H1 (cell line): ENCODE results near the gene BAIAP2L2. TPM values are rescaled to one million over a fixed set of nuclear protein-coding genes. Genes with fewer than 3 reads are reported as not detected.

Experiments used
- CTCF ChIA-PET: fragments of 300-600 bp; sonication (Branson Sonifier 250); formaldehyde crosslinking; loops from one replicate; lab custom pipeline; 2021; ENCODE audit not compliant: partially characterized antibody; lab: Charles Lee
- POLR2A ChIA-PET: fragments of 300-600 bp; sonication (Branson Sonifier 250); formaldehyde crosslinking; loops from one replicate; lab custom pipeline; 2021; ENCODE audit warnings: inconsistent platforms; ENCODE audit not compliant: partially characterized antibody; lab: Charles Lee
- DNase-seq, 2 experiments: peaks; one replicate each; pipeline versions ENCODE4 v3.0.0 to v3.0.0-alpha.2; 2010 to 2022; ENCODE audit warnings: low spot score in 2 of 2, low read depth in 1 of 2, mixed read lengths in 1 of 2
- FAIRE-seq: peaks from 2 replicates; lab custom pipeline; 2011; peaks lifted over from hg19 to GRCh38; lab: Jason Lieb, UNC
- H2AFZ ChIP-seq: 2 replicates; pipeline ENCODE4 v1.8.1; 2012; ENCODE audit warnings: low read length, inconsistent platforms
- H2AK5ac ChIP-seq: 2 replicates; pipeline ENCODE4 v1.6.1; 2013; ENCODE audit warnings: low read depth, low read length
- H2BK120ac ChIP-seq: replicated peaks from 2 replicates; pipeline ENCODE3; 2013; ENCODE audit warnings: low read depth, low read length, inconsistent platforms
- H2BK12ac ChIP-seq: 2 replicates; pipeline ENCODE4 v1.6.1; 2013; ENCODE audit warnings: low read depth, low read length
- H2BK15ac ChIP-seq: 2 replicates; pipeline ENCODE4 v1.6.1; 2013; ENCODE audit warnings: low read length
- H2BK20ac ChIP-seq: 2 replicates; pipeline ENCODE4 v1.6.1; 2013; ENCODE audit warnings: low read length
- H2BK5ac ChIP-seq: 2 replicates; pipeline ENCODE4 v1.6.1; 2013; ENCODE audit warnings: low read depth, low read length
- H3K14ac ChIP-seq: 2 replicates; pipeline ENCODE4 v1.6.1; 2013; ENCODE audit warnings: inconsistent platforms; ENCODE audit not compliant: insufficient read length
- H3K18ac ChIP-seq: 2 replicates; pipeline ENCODE4 v1.6.1; 2013; ENCODE audit warnings: low read length; ENCODE audit errors: extremely low read depth
- H3K23ac ChIP-seq: 2 replicates; pipeline ENCODE4 v1.6.1; 2013; ENCODE audit warnings: inconsistent platforms; ENCODE audit not compliant: insufficient read length
- H3K23me2 ChIP-seq: 2 replicates; pipeline ENCODE4 v1.6.1; 2013; ENCODE audit warnings: low read depth, low read length
- H3K27ac ChIP-seq: 2 replicates; pipeline ENCODE4 v1.6.1; 2011; ENCODE audit warnings: low read depth, low read length, inconsistent platforms
- H3K27me3 ChIP-seq, 4 experiments: replicated peaks in 1 of 4; 1 replicate in 1 of 4; 2 replicates in 3 of 4; pipeline versions ENCODE4 v1.6.1 to v1.8.1; 2011 to 2013; ENCODE audit warnings: low read length in 3 of 4, mild to moderate bottlenecking in 3 of 4, inconsistent platforms in 2 of 4, mixed read lengths in 2 of 4, moderate library complexity in 1 of 4; ENCODE audit not compliant: control insufficient read depth in 3 of 4, insufficient read depth in 3 of 4; ENCODE audit errors: extremely low read depth in 1 of 4
- H3K36me3 ChIP-seq, 4 experiments: 2 replicates each; pipeline versions ENCODE4 v1.6.1 to v1.8.1; 2011 to 2013; ENCODE audit warnings: mild to moderate bottlenecking in 4 of 4, low read length in 3 of 4, moderate library complexity in 2 of 4, control low read depth in 1 of 4, inconsistent platforms in 1 of 4; ENCODE audit not compliant: insufficient read depth in 4 of 4, control insufficient read depth in 2 of 4
- H3K4ac ChIP-seq: replicated peaks from 2 replicates; pipeline ENCODE3; 2013; ENCODE audit warnings: low read length, low read depth, mixed read lengths, inconsistent platforms; ENCODE audit not compliant: insufficient read length
- H3K4me1 ChIP-seq, 4 experiments: replicated peaks in 1 of 4; 1 replicate in 1 of 4; 2 replicates in 3 of 4; pipeline versions ENCODE4 v1.6.1 to v1.8.1; 2011 to 2013; ENCODE audit warnings: low read length in 3 of 4, inconsistent platforms in 2 of 4, mixed read lengths in 1 of 4; ENCODE audit not compliant: insufficient read depth in 4 of 4, control insufficient read depth in 3 of 4
- H3K4me2 ChIP-seq, 2 experiments: 2 replicates each; pipeline versions ENCODE4 v1.6.1 to v1.8.1; 2011 to 2013; ENCODE audit warnings: low read depth in 2 of 2, low read length in 2 of 2, control low read depth in 1 of 2, inconsistent platforms in 1 of 2, mild to moderate bottlenecking in 1 of 2; ENCODE audit not compliant: insufficient read depth in 1 of 2
- H3K4me3 ChIP-seq, 4 experiments: fragments of 200-600, 300-600 bp in 1 of 4; sonication (generic), shearing (Covaris generic), sonication (Bioruptor Twin) in 1 of 4; 2 replicates each; pipeline versions ENCODE4 v1.5.1 to v1.8.1; 2011 to 2016; ENCODE audit warnings: low read length in 4 of 4, low read depth in 3 of 4, control low read depth in 2 of 4, inconsistent platforms in 2 of 4, mild to moderate bottlenecking in 2 of 4, mixed read lengths in 1 of 4, moderate library complexity in 1 of 4; ENCODE audit not compliant: insufficient read depth in 2 of 4; ENCODE audit errors: extremely low read depth in 1 of 4
- H3K56ac ChIP-seq: replicated peaks from 2 replicates; pipeline ENCODE3; 2013; ENCODE audit warnings: low read depth, mild to moderate bottlenecking, mixed read lengths, low read length, inconsistent platforms; ENCODE audit not compliant: insufficient read length
- H3K79me1 ChIP-seq: 2 replicates; pipeline ENCODE4 v1.6.1; 2013; ENCODE audit warnings: low read depth, low read length, control low read depth
- H3K79me2 ChIP-seq, 2 experiments: 2 replicates each; pipeline versions ENCODE4 v1.6.1 to v1.8.1; 2012 to 2013; ENCODE audit warnings: low read length in 2 of 2, mild to moderate bottlenecking in 2 of 2, inconsistent platforms in 1 of 2; ENCODE audit not compliant: insufficient read depth in 2 of 2, control insufficient read depth in 1 of 2
- H3K9ac ChIP-seq, 4 experiments: replicated peaks in 1 of 4; 1 replicate in 1 of 4; 2 replicates in 3 of 4; pipeline versions ENCODE4 v1.6.1 to v1.8.1; 2011 to 2013; ENCODE audit warnings: low read depth in 3 of 4, low read length in 3 of 4, control low read depth in 2 of 4, mild to moderate bottlenecking in 2 of 4, moderate library complexity in 2 of 4, inconsistent platforms in 1 of 4; ENCODE audit errors: extremely low read depth in 1 of 4
- H3K9me3 ChIP-seq, 2 experiments: 2 replicates each; pipeline versions ENCODE4 v1.6.1 to v1.8.1; 2012 to 2013; ENCODE audit warnings: mild to moderate bottlenecking in 2 of 2, moderate library complexity in 2 of 2, control low read depth in 1 of 2, inconsistent platforms in 1 of 2, low read depth in 1 of 2, low read length in 1 of 2, mixed read lengths in 1 of 2; ENCODE audit not compliant: insufficient read depth in 2 of 2
- H4K20me1 ChIP-seq, 2 experiments: replicated peaks in 1 of 2; 2 replicates each; pipeline versions ENCODE3 to v1.8.1; 2011 to 2013; ENCODE audit warnings: inconsistent platforms in 2 of 2, low read length in 2 of 2, mild to moderate bottlenecking in 1 of 2; ENCODE audit not compliant: insufficient read depth in 2 of 2, control insufficient read depth in 1 of 2
- H4K5ac ChIP-seq: 2 replicates; pipeline ENCODE4 v1.6.1; 2013; ENCODE audit warnings: low read length, low read depth, mixed read lengths, inconsistent platforms; ENCODE audit not compliant: insufficient read length
- H4K8ac ChIP-seq: 2 replicates; pipeline ENCODE4 v1.8.0; 2013; ENCODE audit warnings: mild to moderate bottlenecking, moderate library complexity, low read length, inconsistent platforms; ENCODE audit not compliant: insufficient read depth; ENCODE audit errors: extremely low read depth
- H4K91ac ChIP-seq: replicated peaks from 2 replicates; pipeline ENCODE3; 2013; ENCODE audit warnings: low read length, mixed read lengths, inconsistent platforms; ENCODE audit not compliant: insufficient read length
- ASH2L ChIP-seq: fragments of 200-600, 300-600 bp; sonication (generic); IDR thresholded peaks from one replicate; pipeline ENCODE4 v1.7.1; 2017; ENCODE audit warnings: low read length
- ATF2 ChIP-seq: IDR thresholded peaks from 2 replicates; pipeline ENCODE4 v1.6.1; 2012; ENCODE audit warnings: low read length, inconsistent platforms
- CTCF ChIP-seq, 3 experiments: IDR thresholded peaks; 1 replicate in 2 of 3; 2 replicates in 1 of 3; pipeline versions ENCODE4 v1.5.1 to v1.6.1; 2011; ENCODE audit warnings: low read length in 3 of 3, mild to moderate bottlenecking in 3 of 3, inconsistent platforms in 2 of 3, low read depth in 1 of 3, moderate library complexity in 1 of 3; ENCODE audit not compliant: insufficient read depth in 1 of 3; ENCODE audit errors: control extremely low read depth in 1 of 3
- KDM1A ChIP-seq: fragments of 200-600, 300-600 bp; sonication (generic); IDR thresholded peaks from 2 replicates; pipeline ENCODE4 v1.7.1; 2016; ENCODE audit warnings: mild to moderate bottlenecking, low read length, borderline replicate concordance
- POLR2AphosphoS5 ChIP-seq: IDR thresholded peaks from 2 replicates; pipeline ENCODE4 v1.6.1; 2011; ENCODE audit warnings: low read depth, low read length
- RBBP5 ChIP-seq: IDR thresholded peaks from 2 replicates; pipeline ENCODE4 v1.7.1; 2012; ENCODE audit warnings: low read depth, mild to moderate bottlenecking, inconsistent platforms, low read length, moderate library complexity, borderline replicate concordance
- SAP30 ChIP-seq: fragments of 300-600 bp; sonication (generic); IDR thresholded peaks from 2 replicates; pipeline ENCODE4 v1.7.1; 2012; ENCODE audit warnings: low read length, moderate library complexity, mild to moderate bottlenecking, inconsistent platforms; ENCODE audit not compliant: insufficient read depth, insufficient replicate concordance
- SIX5 ChIP-seq: IDR thresholded peaks from 2 replicates; pipeline ENCODE4 v1.6.1; 2011; ENCODE audit warnings: mild to moderate bottlenecking, low read depth, low read length
- SP4 ChIP-seq: IDR thresholded peaks from 2 replicates; pipeline ENCODE4 v1.6.1; 2012; ENCODE audit warnings: low read length, inconsistent platforms
- TAF1 ChIP-seq: IDR thresholded peaks from 2 replicates; pipeline ENCODE4 v1.6.1; 2011; ENCODE audit warnings: mild to moderate bottlenecking, low read depth, low read length
- WGBS, 2 experiments: shearing (Covaris generic) in 1 of 2; methylation state at CpG; one replicate each; pipeline versions ENCODE4 v1.1.6 to v1.1.7; 2013 to 2015; ENCODE audit warnings: low lambda C conversion rate in 2 of 2, mixed read lengths in 2 of 2, inconsistent platforms in 1 of 2, low coverage in 1 of 2, missing lambda C conversion rate in 1 of 2; ENCODE audit not compliant: insufficient replicate concordance in 2 of 2, insufficient coverage in 1 of 2, insufficient read length in 1 of 2; ENCODE audit errors: extremely low coverage in 1 of 2, missing lambda C conversion rate in 1 of 2; 5-methylcytosine and 5-hydroxymethylcytosine counted together
- polyA plus RNA-seq, 7 experiments: library from polyadenylated mRNA; depleted of rRNA in 3 of 7; stranded (reverse) in 5 of 7; unstranded in 2 of 7; fragments of >200 nt in 5 of 7; fragments of 200-250 nt in 2 of 7; gene quantifications; 1 replicate in 5 of 7; 2 replicates in 1 of 7; 4 replicates in 1 of 7; pipeline versions ENCODE4 v1.2.1 to v1.2.3, GENCODE V29; 2011 to 2013; ENCODE audit warnings: missing spikeins in 2 of 7, mixed read lengths in 2 of 7
- total RNA-seq: library from RNA; stranded (reverse); fragmentation: NEBNext Ultra II Directional; extraction: Animal tissue kit (Norgen Biotek cat#: 25700); gene quantifications from 2 replicates; pipeline ENCODE4 v1.2.1, GENCODE V29; 2021

BAIAP2L2 gene
- total and polyA plus RNA-seq, 2 of the 8 experiments (the other 6 are each of a cell fraction or from before 2014, with no cell fraction given), result 5.4 to 10.0 TPM

- H3K36me3 ChIP-seq, result no peaks in the 10 kb centered on the region
- H3K79me2 ChIP-seq, result no peaks in the 10 kb centered on the region
- H2BK15ac ChIP-seq, result no peak overlapping the region
- no peak overlapping the region for H3K23ac ChIP-seq
- no peaks in the 10 kb centered on the region for H3K9me3 ChIP-seq
- H3K4me2 ChIP-seq, result no peak overlapping the region
- DNase-seq (no peak), FAIRE-seq (no peak)
- no peak overlapping the region for H2BK5ac ChIP-seq
- no peak overlapping the region for H3K4ac ChIP-seq
- H4K91ac ChIP-seq, result no peak overlapping the region
- H2AFZ ChIP-seq, result no peak overlapping the region
- WGBS, 2 experiments, result 81% methylated on average over 5 of the region's 5 CpGs; no CpG with 5 or more reads in 1 of the 2 experiments
- peak overlapping the region; percentile 78; the same call in 1 of the 2 replicates for H3K18ac ChIP-seq
- H2BK12ac ChIP-seq, result 0 out of 2 replicates have a peak overlapping the region, but pooled peaks have one; percentile 5
- no peak overlapping the region for H3K14ac ChIP-seq
- ChIA-PET POLR2A (no interaction called here), CTCF (interaction anchor here (0.6 to 11.9 kb wide), 8 partner anchors 10 to 86 kb away, joined by 3 to 93 read pairs (median 6); partner anchors contain the start of gene BAIAP2L2)
- no peaks in the 10 kb centered on the region for H3K27me3 ChIP-seq
- H3K4me3 ChIP-seq, result no peak overlapping the region
- H4K8ac ChIP-seq, result peak overlapping the region; percentile 19; the same call in 1 of the 2 replicates
- no peak overlapping the region for H3K56ac ChIP-seq
- no peak overlapping the region for H4K5ac ChIP-seq
- no peak overlapping the region for H2AK5ac ChIP-seq
- H3K4me1 ChIP-seq, result no peaks in the 10 kb centered on the region; a peak in 2 of 7 replicates
- H3K79me1 ChIP-seq, result no peaks in the 10 kb centered on the region; the same call in 1 of the 2 replicates
- no peak overlapping the region for H3K27ac ChIP-seq
- H3K9ac ChIP-seq, result no peak overlapping the region
- no peak overlapping the region for H2BK20ac ChIP-seq
- no peak overlapping the region for H2BK120ac ChIP-seq
- peaks cover 0 to 4% of the 10 kb centered on the region in 2 experiments for H4K20me1 ChIP-seq
- H3K23me2 ChIP-seq, result no peaks in the 10 kb centered on the region
- TF ChIP-seq ASH2L (no peak), TAF1 (no peak), SIX5 (no peak), SP4 (no peak), SAP30 (no peak), CTCF (IDR thresholded peaks at IDR 0.05; ENCODE audit: control extremely low read depth in 1 of 3, insufficient read depth in 1 of 3, low read depth in 1 of 3, low read length in 3 of 3) (no peak), POLR2AphosphoS5 (no peak), ATF2 (no peak), RBBP5 (no peak), KDM1A (no peak)
Observed at GRCh38 chr22:38138961-38139360, 28.5 kb upstream of the BAIAP2L2 start.
